ENCODE data around the gene PXDC1. TPM values are rescaled to one million over a fixed set of nuclear protein-coding genes. Genes with fewer than 3 reads are reported as not detected.
A peak's percentile ranks its signal among the peaks of the same experiment; 100 is the strongest.

The PXDC1 gene
- total RNA-seq, 1 experiment from 2014 or later: 6.3 TPM

- POLR2A ChIA-PET: no interaction called here
- no TSS peak for BruUV-seq (replicated peaks)
- H3K4me3 ChIP-seq (replicated peaks in 1 of 2; ENCODE audit: low read depth in 1 of 2, low read length in 2 of 2): peak overlapping the region in 1 of 2 experiments; percentile 17; a peak in 2 of 4 replicates
- no peak overlapping the region for H3K27ac ChIP-seq (ENCODE audit: low read depth, low read length)
- peaks cover 0 to 13% of the 10 kb centered on the region in 2 experiments; a peak in 2 of 4 replicates for H3K4me1 ChIP-seq (ENCODE audit: control insufficient read depth in 1 of 2, insufficient read depth in 2 of 2, low read length in 2 of 2)
- no peaks in the 10 kb centered on the region for H3K36me3 ChIP-seq (ENCODE audit: control insufficient read depth in 1 of 2, insufficient read depth in 2 of 2, low read length in 2 of 2)
- CTCF ChIA-PET: interaction anchor here (1.6 to 2.2 kb wide), 2 partner anchors 191 to 266 kb away, joined by 3 to 8 read pairs; no protein-coding TSS in a partner anchor
- no peak overlapping the region for H2AFZ ChIP-seq (ENCODE audit: low read depth, low read length, poor library complexity, severe bottlenecking)
- peak overlapping the region; percentile 52 for H3K4me2 ChIP-seq (ENCODE audit: low read length)
- ATAC-seq (0 out of 2 replicates have a peak, but pooled peaks have one; percentile 14), DNase-seq (ENCODE audit: low read depth, low spot score) (no peak)
- no peaks in the 10 kb centered on the region for H4K20me1 ChIP-seq (ENCODE audit: insufficient read depth)
- RAD21 ChIA-PET (ENCODE audit: low non-redundant PET in 1 of 2, low total read pairs in 2 of 2, uncharacterized antibody in 2 of 2, unreplicated experiment in 2 of 2): no interaction called here
- TF ChIP-seq EZH2 (IDR thresholded peaks at IDR 0.05): no peak
- TF ChIP-seq MAX (IDR thresholded peaks at IDR 0.05): peak; percentile 10; the same call in 1 of the 2 replicates
- no peak for TF ChIP-seq RAD21 (IDR thresholded peaks at IDR 0.05; ENCODE audit: low read depth)
- TF ChIP-seq EGR1 (IDR thresholded peaks at IDR 0.05; ENCODE audit: low read depth): no peak
- no peak for TF ChIP-seq POLR2A (IDR thresholded peaks at IDR 0.05; ENCODE audit: borderline replicate concordance, extremely low read depth, insufficient read depth, insufficient read length)
- H3K27me3 ChIP-seq (ENCODE audit: insufficient read depth, low read length): no peaks in the 10 kb centered on the region
- no peak overlapping the region for H3K9ac ChIP-seq (ENCODE audit: low read length)
- H3K79me2 ChIP-seq (ENCODE audit: insufficient read depth, low read length): no peaks in the 10 kb centered on the region
- intact Hi-C loops (cut with micrococcal nuclease): loop anchor here (1.0 to 10.0 kb wide), 5 partner anchors 191 to 473 kb away; no protein-coding TSS in a partner anchor
- no peaks in the 10 kb centered on the region for H3K9me3 ChIP-seq (ENCODE audit: control insufficient read depth in 1 of 2, insufficient read depth in 1 of 2, low read depth in 1 of 2, low read length in 2 of 2)
- no peaks in the 10 kb centered on the region for H3K9me2 ChIP-seq (ENCODE audit: insufficient read depth)
Measured at GRCh38 chr6:3742076-3742425, 9.5 kb downstream of the PXDC1 start.

GRCh38 chr6:3741477-3741871 is 10.0 kb downstream of the PXDC1 start:
- intact Hi-C loops (cut with micrococcal nuclease): loop anchor here (5.0 to 10.0 kb wide), 2 partner anchors 416 to 473 kb away; no protein-coding TSS in a partner anchor
- no peaks in the 10 kb centered on the region for H3K9me3 ChIP-seq (ENCODE audit: control insufficient read depth in 1 of 2, insufficient read depth in 1 of 2, low read depth in 1 of 2, low read length in 2 of 2)
- no peaks in the 10 kb centered on the region for H3K36me3 ChIP-seq (ENCODE audit: control insufficient read depth in 1 of 2, insufficient read depth in 2 of 2, low read length in 2 of 2)
- RAD21 ChIA-PET (ENCODE audit: low non-redundant PET in 1 of 2, low total read pairs in 2 of 2, uncharacterized antibody in 2 of 2, unreplicated experiment in 2 of 2): no interaction called here
- no peak overlapping the region for H3K27ac ChIP-seq (ENCODE audit: low read depth, low read length)
- H3K9me2 ChIP-seq (ENCODE audit: insufficient read depth): no peaks in the 10 kb centered on the region
- CTCF ChIA-PET: interaction anchor here (0.8 to 2.2 kb wide), 4 partner anchors 192 to 469 kb away, joined by 3 to 8 read pairs (median 6); no protein-coding TSS in a partner anchor
- no peak overlapping the region for H3K9ac ChIP-seq (ENCODE audit: low read length)
- H3K4me3 ChIP-seq (replicated peaks in 1 of 2; ENCODE audit: low read depth in 1 of 2, low read length in 2 of 2): no peak overlapping the region
- H3K79me2 ChIP-seq (ENCODE audit: insufficient read depth, low read length): no peaks in the 10 kb centered on the region
- H2AFZ ChIP-seq (ENCODE audit: low read depth, low read length, poor library complexity, severe bottlenecking): no peak overlapping the region
- H4K20me1 ChIP-seq (ENCODE audit: insufficient read depth): no peaks in the 10 kb centered on the region
- POLR2A ChIA-PET: no interaction called here
- no peaks in the 10 kb centered on the region for H3K27me3 ChIP-seq (ENCODE audit: insufficient read depth, low read length)
- peaks cover 0 to 13% of the 10 kb centered on the region in 2 experiments; a peak in 2 of 4 replicates for H3K4me1 ChIP-seq (ENCODE audit: control insufficient read depth in 1 of 2, insufficient read depth in 2 of 2, low read length in 2 of 2)
- H3K4me2 ChIP-seq (ENCODE audit: low read length): no peak overlapping the region
- ATAC-seq (no peak), DNase-seq (ENCODE audit: low read depth, low spot score) (no peak)
- BruUV-seq (replicated peaks): no TSS peak
- no peak for TF ChIP-seq SP1 (IDR thresholded peaks at IDR 0.05; ENCODE audit: low read depth)
- no peak for TF ChIP-seq CTCF (IDR thresholded peaks at IDR 0.05 in 2 of 3, conservative IDR thresholded peaks at IDR 0.05 in 1 of 3; ENCODE audit: borderline replicate concordance in 1 of 3, insufficient read depth in 1 of 3, low read depth in 2 of 3, low read length in 2 of 3)
- no peak for TF ChIP-seq MAX (IDR thresholded peaks at IDR 0.05)
- TF ChIP-seq EGR1 (IDR thresholded peaks at IDR 0.05; ENCODE audit: low read depth): no peak
- TF ChIP-seq CEBPB (IDR thresholded peaks at IDR 0.05; ENCODE audit: low read depth): no peak
- no peak for TF ChIP-seq ZFX (IDR thresholded peaks at IDR 0.05)
- TF ChIP-seq SIN3A (IDR thresholded peaks at IDR 0.05; ENCODE audit: low read depth): no peak
- no peak for TF ChIP-seq RAD21 (IDR thresholded peaks at IDR 0.05; ENCODE audit: low read depth)
- no peak for TF ChIP-seq JUND (IDR thresholded peaks at IDR 0.05)
- no peak for TF ChIP-seq ELF1 (IDR thresholded peaks at IDR 0.05; ENCODE audit: borderline replicate concordance, low read depth)
- TF ChIP-seq FOSL1 (IDR thresholded peaks at IDR 0.05; ENCODE audit: low read depth): no peak
- no peak for TF ChIP-seq YY1 (IDR thresholded peaks at IDR 0.05; ENCODE audit: extremely low read depth, insufficient replicate concordance, low read depth, low read length)
- TF ChIP-seq REST (IDR thresholded peaks at IDR 0.05; ENCODE audit: low read depth): no peak
- TF ChIP-seq CBX3 (IDR thresholded peaks at IDR 0.05; ENCODE audit: low read depth): no peak
